HG02870 (cell line): Measurements from ENCODE around the gene B4GALT5.

ENCODE experiments used
- ATAC-seq: cut with Tn5 transposase; IDR thresholded peaks from one replicate; pipeline ENCODE4 v1.9.1; 2021; ENCODE audit warnings: mild to moderate bottlenecking, moderate library complexity; ENCODE audit not compliant: unreplicated experiment

B4GALT5 gene

GRCh38 chr20:49587111-49587570 lies 126.5 kb downstream of the B4GALT5 start:
- no peak for ATAC-seq

GRCh38 chr20:49585585-49586245 lies 128.0 kb downstream of the B4GALT5 start:
- ATAC-seq: no peak

GRCh38 chr20:49584418-49585382 lies 129.0 kb downstream of the B4GALT5 start:
- no peak for ATAC-seq

- ATAC-seq: no peak
Measured at GRCh38 chr20:49583669-49584417, 129.8 kb downstream of the B4GALT5 start.

- no peak for ATAC-seq
Measured at GRCh38 chr20:49583343-49583668, 130.4 kb downstream of the B4GALT5 start.
